ENCODE measurements around the gene KDM2B.

- TF ChIP-seq EZH2phosphoT487 (IDR thresholded peaks at IDR 0.05; ENCODE audit: low read depth, severe bottlenecking, unreplicated experiment) (no peak), CTCF (IDR thresholded peaks at IDR 0.05; ENCODE audit: poor library complexity) (no peak)
These were observed at the start of gene KDM2B for GRCh38 chr12:121580959-121581685.
